ENCODE data around the gene GAL3ST2.

The GAL3ST2 gene

DNA sequence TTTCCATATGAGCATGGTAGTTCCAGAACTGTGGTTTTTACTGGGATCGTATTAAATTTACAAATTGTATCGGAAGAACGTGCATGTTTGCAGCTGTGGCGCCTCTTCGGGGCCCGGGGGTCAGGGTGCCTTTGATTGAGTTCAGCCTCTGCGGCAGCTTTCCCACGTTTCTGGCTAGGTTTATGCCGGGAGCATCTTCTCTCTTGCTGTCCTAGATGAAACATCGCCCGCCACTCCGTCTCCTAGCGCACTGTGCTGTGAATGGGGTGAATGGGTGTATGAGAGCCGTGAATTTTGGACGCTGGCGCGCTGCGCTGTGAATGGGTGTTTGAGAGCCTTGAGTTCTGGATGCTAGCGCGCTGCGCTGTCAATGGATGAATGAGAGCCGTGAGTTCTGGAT is 69.8 kb downstream of the GAL3ST2 start:
- DNase-seq = no peak

DNA sequence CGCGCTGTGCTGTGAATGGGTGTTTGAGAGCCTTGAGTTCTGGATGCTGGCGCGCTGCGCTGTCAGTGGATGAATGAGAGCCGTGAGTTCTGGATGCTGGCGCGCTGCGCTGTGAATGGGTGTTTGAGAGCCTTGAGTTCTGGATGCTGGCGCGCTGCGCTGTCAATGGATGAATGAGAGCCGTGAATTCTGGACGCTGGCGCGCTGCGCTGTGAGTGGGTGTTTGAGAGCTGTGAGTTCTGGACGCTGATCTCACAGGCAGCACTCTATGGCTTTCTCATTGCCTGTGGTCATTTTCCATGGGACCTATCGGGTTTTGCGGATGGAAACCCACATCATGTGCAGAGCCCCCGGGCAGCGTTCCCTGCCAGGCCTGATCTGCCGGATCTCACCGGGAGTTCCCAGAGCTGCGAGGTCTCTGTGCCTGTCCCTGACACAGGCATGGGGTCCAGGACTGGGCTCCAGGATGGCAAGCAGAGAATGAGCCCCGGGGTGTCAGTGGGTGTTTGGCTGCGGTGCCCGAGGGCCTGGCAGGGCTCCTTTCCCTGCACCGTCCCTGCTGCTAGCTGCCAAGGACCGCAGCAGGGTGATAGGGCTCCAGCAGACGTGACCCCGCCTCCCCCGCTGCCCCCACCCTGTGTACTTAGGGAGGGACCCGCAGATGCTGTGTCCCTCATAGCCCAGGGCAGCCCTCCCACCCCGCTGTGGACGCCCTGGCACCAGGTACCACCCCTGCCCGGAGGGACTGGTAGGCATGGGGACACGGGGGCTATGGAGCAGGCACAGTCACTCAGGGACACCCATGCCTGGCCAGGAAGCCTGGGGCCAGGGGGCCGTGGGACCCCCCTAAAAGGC is 72.4 kb downstream of the GAL3ST2 start:
- no peak for DNase-seq

DNA sequence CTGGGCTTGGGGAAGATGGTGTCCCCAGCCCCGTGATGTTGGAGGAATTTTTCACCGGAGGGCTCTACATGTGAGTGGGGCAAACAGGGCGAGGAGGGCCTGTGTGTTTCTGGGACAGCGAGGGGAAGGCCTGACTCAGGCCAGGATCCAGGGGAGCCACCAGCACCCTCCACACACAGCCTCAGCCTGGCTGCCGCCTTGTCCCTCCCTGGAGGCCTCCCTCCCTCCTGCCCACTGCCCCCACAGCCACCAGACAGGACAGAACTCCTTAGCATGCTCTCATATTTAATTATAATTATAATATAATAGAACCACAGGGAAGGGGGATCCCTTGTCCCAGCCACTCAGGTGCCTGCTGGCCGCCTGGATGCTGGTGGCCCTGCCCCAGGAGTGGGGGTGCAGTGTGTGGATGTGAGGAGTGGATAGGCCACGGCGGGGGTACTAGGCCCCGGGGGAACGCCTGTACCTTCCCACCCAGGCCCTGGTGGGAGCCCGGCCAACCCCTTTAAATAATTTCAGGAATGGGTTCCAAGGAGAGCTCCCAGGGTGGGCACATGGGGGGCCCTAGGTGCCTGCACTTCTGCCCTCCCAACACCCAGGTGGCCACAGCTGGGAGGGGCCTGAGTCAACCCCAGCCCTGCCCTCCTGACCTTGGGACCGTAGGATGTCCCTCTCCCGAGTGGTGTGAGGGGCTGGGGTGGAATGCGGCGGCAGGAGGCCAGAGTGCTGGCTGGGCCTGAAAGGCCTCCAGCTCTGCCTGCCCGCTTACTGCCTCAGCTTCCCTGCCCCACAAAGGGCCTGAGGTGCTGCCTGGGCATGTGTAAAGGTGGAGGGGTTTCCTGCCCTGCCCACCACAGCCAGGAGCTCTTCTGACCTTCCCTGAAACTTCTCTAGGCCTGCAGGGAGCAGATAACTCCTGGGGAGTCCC is 73.3 kb downstream of the GAL3ST2 start:
- no peak for DNase-seq

DNA sequence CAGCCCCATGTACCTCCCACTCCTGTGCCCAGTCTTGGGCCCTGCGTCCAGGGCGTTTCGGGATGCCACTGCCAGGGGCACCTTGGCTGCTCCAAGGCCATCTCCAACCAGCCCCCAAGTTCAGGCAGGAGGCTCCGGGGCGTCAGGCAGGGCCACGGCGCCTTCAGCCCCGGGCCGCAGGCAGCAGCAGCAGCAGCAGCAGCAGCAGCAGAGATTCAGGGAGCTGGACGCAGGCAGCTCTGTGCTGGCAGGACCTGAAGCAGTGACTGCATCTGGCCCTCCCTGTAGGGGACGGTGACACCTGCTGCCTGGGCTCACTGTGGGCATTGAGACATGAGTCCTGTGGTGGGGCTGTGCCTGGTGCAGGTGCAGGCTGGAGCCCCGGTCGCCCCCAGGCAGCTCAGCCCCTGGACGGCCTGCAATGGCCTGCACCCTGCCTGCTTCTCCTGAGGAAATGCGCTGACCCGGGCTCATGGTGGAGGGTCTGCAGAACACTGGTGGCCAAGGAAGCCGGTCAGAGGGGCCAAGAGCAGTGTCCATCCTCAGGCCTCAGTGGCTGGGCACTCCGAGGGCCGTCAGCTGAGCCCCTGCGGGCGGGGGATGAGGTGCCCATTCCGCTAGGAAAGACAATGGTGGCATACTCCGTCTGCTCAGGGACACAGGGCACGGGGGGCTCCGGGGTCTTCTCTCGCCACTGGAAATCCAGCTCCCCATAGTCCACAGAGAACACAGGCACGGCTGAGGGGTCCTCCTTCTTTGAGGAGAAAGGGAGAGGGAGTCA is 74.1 kb downstream of the GAL3ST2 start:
- no peak for DNase-seq

DNA sequence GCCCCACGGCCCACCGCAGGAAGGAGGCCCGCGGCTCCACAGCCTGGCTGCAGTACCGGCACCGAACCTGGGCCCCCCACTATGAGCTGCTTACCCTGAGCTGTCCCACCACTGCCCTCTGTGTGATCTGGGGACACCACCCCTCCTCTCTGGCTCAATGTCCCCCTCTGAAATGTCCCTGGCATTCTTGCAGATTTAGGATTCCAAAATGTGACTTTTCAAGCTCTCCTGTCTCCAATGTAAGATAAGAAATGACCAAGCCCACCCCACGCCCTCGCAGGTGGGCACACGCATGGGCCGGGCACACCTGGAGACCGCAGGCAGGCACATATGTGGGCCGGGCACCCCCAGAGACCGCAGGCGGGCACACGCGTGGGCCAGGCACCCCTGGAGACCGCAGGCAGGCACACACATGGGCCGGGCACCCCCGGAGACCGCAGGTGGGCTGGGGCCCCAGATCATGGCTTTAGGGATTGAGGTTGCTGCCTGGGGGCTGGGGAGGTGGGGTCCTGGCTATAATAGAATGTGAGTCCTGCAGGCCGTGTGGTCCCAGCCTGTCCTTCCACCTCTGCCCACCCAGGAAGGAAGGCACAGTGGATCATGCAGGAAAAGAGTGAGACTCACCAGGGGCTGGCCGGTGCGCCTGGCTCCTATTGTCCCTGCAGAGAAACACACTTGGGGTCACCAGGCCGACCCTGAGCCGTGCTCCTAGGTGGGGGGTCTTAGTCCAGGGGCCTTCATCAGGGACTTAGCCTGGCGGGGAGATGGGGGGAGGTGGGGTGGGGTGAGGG is 74.9 kb downstream of the GAL3ST2 start:
- no peak for DNase-seq

DNA sequence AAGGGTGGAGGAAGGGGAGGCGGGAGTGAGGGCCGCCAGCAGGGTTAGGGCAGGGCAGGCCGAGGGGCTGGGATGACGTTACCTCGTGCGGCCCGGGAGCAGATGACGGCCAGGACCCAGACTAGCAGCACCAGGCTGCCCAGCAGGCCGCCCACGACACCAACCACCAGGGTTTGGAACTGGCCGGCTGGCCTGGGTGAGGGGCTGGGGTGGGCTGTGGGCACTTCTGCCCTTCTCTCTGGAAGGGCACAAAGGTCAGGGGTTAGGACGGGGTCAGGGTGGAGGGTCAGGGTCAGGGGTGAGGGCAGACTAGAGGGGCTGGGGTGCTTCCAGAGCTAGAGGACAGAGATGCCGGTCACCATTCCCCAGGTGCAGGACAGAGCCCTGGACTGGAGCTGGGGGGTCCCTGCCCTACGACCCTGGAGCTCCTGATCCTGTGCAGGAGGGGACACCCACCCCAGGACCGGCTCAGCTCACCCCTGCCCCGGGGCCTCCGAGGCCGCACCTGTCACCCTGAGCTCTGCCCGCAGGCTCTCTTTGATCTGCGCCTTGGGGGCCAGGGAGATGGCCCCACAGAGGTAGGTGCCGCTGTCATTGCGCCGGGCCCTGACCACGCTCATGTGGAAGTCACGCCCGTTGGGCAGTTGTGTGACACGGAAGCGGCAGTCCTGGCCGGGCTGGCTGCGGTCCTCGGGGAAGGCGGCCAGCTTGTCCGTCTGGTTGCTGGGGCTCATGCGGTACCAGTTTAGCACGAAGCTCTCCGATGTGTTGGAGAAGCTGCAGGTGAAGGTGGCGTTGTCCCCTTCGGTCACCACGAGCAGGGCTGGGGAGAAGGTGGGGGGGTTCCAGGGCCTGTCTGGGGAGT is 75.7 kb downstream of the GAL3ST2 start:
- no peak for DNase-seq

DNA sequence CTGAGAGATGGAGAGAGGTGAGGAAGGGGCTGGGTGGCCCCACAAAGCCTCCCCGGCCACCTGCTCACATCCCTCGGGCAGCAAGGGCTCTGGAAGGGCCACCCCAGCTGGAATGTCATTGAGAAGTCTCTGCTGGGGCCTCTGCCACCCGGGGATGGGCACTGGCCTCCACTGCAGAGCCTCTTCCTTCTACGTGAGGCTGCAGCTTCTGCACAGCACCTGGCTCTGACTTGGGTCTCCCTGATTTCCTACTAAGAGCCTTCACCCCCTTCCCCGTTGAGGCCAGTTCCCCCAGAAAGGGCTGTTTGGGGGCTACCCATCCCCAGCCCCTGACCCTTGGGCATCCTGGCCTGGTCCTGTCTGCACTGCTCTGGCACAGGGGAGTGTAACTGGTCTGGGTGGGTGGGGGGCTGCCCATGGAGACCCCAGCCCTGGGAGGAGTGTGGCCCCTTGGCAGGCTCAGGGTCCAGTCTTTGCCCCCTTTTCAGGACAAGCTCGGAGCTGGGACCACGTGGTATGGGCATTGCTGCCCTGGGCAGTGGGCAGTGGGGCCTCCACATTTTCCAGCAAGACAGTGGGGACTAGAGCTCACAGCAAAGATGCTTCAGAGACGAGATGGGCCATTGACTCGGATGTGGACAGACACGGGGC is 76.5 kb downstream of the GAL3ST2 start:
- DNase-seq = no peak
